ENCODE data around the gene RDM1.

The RDM1 gene

DNA sequence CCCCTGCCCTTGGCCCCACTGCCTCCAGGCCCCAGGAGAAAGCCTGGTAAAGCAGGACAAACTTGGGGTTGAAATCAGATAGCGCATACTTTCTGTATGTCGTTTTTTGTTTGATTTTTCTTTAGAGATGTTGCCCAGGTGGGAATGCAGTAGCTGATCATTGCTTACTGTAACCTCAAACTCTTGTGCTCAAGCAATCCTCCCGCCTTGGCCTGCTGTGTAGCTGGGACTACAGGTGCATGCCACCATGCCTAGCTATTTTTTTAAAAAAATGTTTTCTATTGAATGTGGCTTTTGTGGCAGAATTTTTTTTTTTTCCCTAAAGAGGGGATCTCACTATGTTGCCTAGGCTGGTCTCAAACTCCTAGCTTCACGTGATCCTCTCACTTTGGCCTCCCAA, 39.3 kb downstream of the RDM1 start:
- H3K27me3 ChIP-seq (ENCODE audit: insufficient read depth, poor library complexity, severe bottlenecking), result no peaks in the 10 kb centered on the region
- DNase-seq (ENCODE audit: low spot score) (no peak), ATAC-seq (ENCODE audit: low read depth) (no peak)
- H3K27ac ChIP-seq (ENCODE audit: poor library complexity, severe bottlenecking), result no peak overlapping the region
- TF ChIP-seq, protein P1, sequence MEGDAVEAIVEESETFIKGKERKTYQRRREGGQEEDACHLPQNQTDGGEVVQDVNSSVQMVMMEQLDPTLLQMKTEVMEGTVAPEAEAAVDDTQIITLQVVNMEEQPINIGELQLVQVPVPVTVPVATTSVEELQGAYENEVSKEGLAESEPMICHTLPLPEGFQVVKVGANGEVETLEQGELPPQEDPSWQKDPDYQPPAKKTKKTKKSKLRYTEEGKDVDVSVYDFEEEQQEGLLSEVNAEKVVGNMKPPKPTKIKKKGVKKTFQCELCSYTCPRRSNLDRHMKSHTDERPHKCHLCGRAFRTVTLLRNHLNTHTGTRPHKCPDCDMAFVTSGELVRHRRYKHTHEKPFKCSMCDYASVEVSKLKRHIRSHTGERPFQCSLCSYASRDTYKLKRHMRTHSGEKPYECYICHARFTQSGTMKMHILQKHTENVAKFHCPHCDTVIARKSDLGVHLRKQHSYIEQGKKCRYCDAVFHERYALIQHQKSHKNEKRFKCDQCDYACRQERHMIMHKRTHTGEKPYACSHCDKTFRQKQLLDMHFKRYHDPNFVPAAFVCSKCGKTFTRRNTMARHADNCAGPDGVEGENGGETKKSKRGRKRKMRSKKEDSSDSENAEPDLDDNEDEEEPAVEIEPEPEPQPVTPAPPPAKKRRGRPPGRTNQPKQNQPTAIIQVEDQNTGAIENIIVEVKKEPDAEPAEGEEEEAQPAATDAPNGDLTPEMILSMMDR (IDR thresholded peaks at IDR 0.05; ENCODE audit: poor library complexity, severe bottlenecking), result no peak
- H3K4me3 ChIP-seq (ENCODE audit: severe bottlenecking), result no peak overlapping the region
- H3K36me3 ChIP-seq (ENCODE audit: low read depth), result no peaks in the 10 kb centered on the region
- H3K9me3 ChIP-seq (ENCODE audit: severe bottlenecking), result no peaks in the 10 kb centered on the region
- H3K4me1 ChIP-seq (ENCODE audit: insufficient read depth, poor library complexity, severe bottlenecking), result no peaks in the 10 kb centered on the region

DNA sequence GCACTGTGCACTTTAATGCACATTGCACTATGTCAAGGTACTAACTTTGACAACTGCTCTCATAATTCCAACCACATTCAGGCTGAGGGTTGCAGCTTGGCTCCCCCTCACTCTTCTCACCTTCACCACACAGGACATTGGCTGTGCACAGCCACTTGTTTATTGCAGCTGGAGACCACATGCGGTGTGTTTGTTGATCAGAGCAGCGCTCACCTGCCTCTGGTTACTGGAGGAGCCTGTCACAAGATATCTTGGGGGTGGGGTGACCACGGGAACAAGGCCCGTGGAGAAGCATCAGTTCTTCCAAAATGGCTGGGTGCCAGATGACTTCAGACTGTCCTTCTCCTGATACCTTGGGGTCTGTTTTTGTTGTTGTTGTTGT, 39.8 kb downstream of the RDM1 start:
- ATAC-seq (ENCODE audit: low read depth) (no peak), DNase-seq (ENCODE audit: low spot score) (no peak)
- H3K9me3 ChIP-seq (ENCODE audit: severe bottlenecking), result no peaks in the 10 kb centered on the region
- no peaks in the 10 kb centered on the region for H3K4me1 ChIP-seq (ENCODE audit: insufficient read depth, poor library complexity, severe bottlenecking)
- TF ChIP-seq, protein P1 (IDR thresholded peaks at IDR 0.05; ENCODE audit: poor library complexity, severe bottlenecking), result no peak
- H3K27me3 ChIP-seq (ENCODE audit: insufficient read depth, poor library complexity, severe bottlenecking), result no peaks in the 10 kb centered on the region
- no peak overlapping the region for H3K27ac ChIP-seq (ENCODE audit: poor library complexity, severe bottlenecking)
- no peak overlapping the region for H3K4me3 ChIP-seq (ENCODE audit: severe bottlenecking)
- no peaks in the 10 kb centered on the region for H3K36me3 ChIP-seq (ENCODE audit: low read depth)

DNA sequence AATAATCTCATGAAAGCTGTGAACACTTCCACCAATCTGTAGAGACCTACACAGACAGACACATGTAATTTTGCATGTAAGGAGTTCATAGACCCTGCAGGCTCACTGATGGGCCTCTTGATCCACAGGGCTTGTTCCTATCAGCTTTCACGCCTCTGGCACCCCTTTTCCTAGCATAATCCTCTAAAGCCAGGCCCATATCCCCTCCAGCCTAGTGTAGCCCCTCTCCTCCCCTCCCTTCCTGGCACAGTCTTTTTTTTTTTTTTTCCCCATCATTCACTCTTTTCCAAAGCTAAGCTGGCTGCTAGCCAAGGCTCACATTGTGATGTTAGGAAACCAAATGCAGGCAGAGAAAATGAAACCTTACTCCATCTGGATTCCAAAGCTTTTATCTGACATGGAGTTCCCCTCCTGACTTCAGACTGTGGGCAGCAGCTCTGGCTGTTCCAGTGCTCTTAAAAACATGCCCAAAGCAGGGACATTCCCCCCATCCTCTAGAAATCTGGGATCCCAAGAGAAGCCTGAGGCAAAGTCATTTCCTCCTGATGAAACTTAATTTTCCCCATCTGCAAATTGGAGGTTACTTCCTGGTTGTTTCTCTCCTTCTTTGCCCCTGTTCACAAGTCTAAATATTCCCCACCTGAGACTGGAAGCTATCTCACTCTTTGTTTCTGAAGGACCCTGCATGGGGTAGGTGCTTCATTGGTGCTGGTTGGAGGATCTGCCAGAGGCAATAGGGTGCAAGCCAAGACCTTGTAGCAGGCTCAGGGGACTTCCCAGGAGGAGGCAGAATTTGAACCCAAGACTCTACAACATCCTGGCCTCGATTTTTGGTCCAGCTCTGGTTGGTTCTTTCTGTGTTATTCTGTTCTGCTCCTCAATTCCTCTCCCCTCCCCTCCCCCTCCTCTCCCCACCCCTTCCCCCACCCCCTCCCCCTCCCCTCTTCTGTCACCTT, 40.5 kb downstream of the RDM1 start:
- TF ChIP-seq, protein P1 (IDR thresholded peaks at IDR 0.05; ENCODE audit: poor library complexity, severe bottlenecking), result no peak
- H3K27me3 ChIP-seq (ENCODE audit: insufficient read depth, poor library complexity, severe bottlenecking), result no peaks in the 10 kb centered on the region
- no peaks in the 10 kb centered on the region for H3K9me3 ChIP-seq (ENCODE audit: severe bottlenecking)
- DNase-seq (ENCODE audit: low spot score) (no peak), ATAC-seq (ENCODE audit: low read depth) (no peak)
- no peaks in the 10 kb centered on the region for H3K36me3 ChIP-seq (ENCODE audit: low read depth)
- no peaks in the 10 kb centered on the region for H3K4me1 ChIP-seq (ENCODE audit: insufficient read depth, poor library complexity, severe bottlenecking)
- no peak overlapping the region for H3K4me3 ChIP-seq (ENCODE audit: severe bottlenecking)
- H3K27ac ChIP-seq (ENCODE audit: poor library complexity, severe bottlenecking), result no peak overlapping the region

DNA sequence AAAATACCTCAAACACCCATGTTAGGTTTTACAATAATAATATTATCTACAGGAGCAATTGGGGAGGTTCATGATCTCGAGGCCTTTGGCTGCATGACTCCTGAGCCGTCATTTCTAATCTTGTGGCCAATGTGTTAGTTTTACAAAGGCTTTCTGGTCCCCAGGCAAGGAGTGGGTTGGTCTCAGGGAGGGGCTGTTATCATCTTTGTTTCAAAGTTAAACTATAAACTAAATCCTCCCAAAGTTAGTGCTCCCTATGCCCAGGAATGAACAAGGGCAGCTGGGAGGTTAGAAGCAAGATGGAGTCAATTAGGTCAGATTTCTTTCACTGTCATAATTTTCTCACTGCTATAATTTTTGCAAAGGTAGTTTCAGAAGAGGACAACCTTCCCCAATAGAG, 41.3 kb downstream of the RDM1 start:
- DNase-seq (ENCODE audit: low spot score), result no peak
- no peak for ATAC-seq (ENCODE audit: low read depth)

More for the DNA sequence above, 41.3 kb downstream of the RDM1 start:
- Histone ChIP-seq H3K36me3 (ENCODE audit: low read depth) (no peaks in the 10 kb centered on the region), H3K4me1 (ENCODE audit: insufficient read depth, poor library complexity, severe bottlenecking) (no peaks in the 10 kb centered on the region), H3K9me3 (ENCODE audit: severe bottlenecking) (no peaks in the 10 kb centered on the region), H3K27me3 (ENCODE audit: insufficient read depth, poor library complexity, severe bottlenecking) (no peaks in the 10 kb centered on the region), H3K27ac (ENCODE audit: poor library complexity, severe bottlenecking) (no peak overlapping the region), H3K4me3 (ENCODE audit: severe bottlenecking) (no peak overlapping the region)
- TF ChIP-seq, protein P1 (IDR thresholded peaks at IDR 0.05; ENCODE audit: poor library complexity, severe bottlenecking), result no peak
